ENCODE measurements around the gene PDE4B.

DNA sequence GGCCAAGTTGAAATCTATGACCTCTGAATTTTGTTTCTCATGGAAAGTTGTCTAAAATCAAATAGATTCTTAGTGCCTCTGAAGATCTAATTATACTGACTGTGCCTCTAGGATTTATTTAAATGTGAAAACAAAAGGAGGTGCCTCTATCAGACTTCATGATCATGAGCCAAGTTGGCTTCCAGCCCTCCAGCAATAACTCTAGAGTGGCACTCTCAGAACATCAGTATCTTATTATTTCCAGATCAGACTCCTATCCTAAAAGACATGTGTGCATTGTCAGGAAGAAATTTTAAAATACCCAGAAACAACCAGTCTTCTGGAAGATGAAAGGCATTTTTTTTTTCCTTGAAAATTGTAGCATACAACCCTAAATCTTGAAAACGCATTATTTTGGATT is 368.0 kb downstream of the PDE4B start:
- TF ChIP-seq, protein P1, sequence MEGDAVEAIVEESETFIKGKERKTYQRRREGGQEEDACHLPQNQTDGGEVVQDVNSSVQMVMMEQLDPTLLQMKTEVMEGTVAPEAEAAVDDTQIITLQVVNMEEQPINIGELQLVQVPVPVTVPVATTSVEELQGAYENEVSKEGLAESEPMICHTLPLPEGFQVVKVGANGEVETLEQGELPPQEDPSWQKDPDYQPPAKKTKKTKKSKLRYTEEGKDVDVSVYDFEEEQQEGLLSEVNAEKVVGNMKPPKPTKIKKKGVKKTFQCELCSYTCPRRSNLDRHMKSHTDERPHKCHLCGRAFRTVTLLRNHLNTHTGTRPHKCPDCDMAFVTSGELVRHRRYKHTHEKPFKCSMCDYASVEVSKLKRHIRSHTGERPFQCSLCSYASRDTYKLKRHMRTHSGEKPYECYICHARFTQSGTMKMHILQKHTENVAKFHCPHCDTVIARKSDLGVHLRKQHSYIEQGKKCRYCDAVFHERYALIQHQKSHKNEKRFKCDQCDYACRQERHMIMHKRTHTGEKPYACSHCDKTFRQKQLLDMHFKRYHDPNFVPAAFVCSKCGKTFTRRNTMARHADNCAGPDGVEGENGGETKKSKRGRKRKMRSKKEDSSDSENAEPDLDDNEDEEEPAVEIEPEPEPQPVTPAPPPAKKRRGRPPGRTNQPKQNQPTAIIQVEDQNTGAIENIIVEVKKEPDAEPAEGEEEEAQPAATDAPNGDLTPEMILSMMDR (IDR thresholded peaks at IDR 0.05): no peak
- no peak for TF ChIP-seq POLR2A (IDR thresholded peaks at IDR 0.05)
- TF ChIP-seq EP300 (IDR thresholded peaks at IDR 0.05): no peak
